K562 (cell line): Measurements from ENCODE around the gene SERPINF2. TPM values are rescaled to one million over a fixed set of nuclear protein-coding genes. Genes with fewer than 3 reads are reported as not detected.

ENCODE experiments used
- ATF1 ChIP-seq, 2 experiments: fragments of 450-650 bp in 1 of 2; IDR thresholded peaks; 2 replicates each; pipeline ENCODE4 v1.6.1; 2016; ENCODE audit warnings: missing compliant biosample characterization in 1 of 2, missing genetic modification characterization in 1 of 2
- CREM ChIP-seq: IDR thresholded peaks from 2 replicates; pipeline ENCODE4 v1.6.1; 2014; ENCODE audit warnings: antibody characterized with exemption, low read depth
- FOXK2 ChIP-seq, 2 experiments: fragments of 450-650 bp; IDR thresholded peaks in 1 of 2; conservative IDR thresholded peaks in 1 of 2; 2 replicates each; pipeline ENCODE4 v1.6.1; 2016; ENCODE audit warnings: low read depth in 2 of 2, mild to moderate bottlenecking in 1 of 2
- HNRNPUL1 ChIP-seq: fragments of 200-400 bp; formaldehyde crosslinking; IDR thresholded peaks from 2 replicates; pipeline ENCODE4 v1.6.1; 2017; ENCODE audit warnings: low read length
- JUN ChIP-seq, 2 experiments: sonication (generic) in 1 of 2; formaldehyde crosslinking in 1 of 2; IDR thresholded peaks; 2 replicates each; pipeline versions ENCODE4 v1.6.1 to v1.8.0; 2012 to 2022; ENCODE audit warnings: borderline replicate concordance in 2 of 2, mild to moderate bottlenecking in 2 of 2, improper control_type of control experiment in 1 of 2, low read depth in 1 of 2, low read length in 1 of 2, missing genetic modification reagents in 1 of 2
- MAFF ChIP-seq: IDR thresholded peaks from 2 replicates; pipeline ENCODE4 v1.6.1; 2012; ENCODE audit warnings: low read length, improper control_type of control experiment
- MAFK ChIP-seq: IDR thresholded peaks from 2 replicates; pipeline ENCODE4 v1.6.1; 2011; ENCODE audit warnings: low read length, improper control_type of control experiment
- MAX ChIP-seq: sonication (generic); formaldehyde crosslinking; IDR thresholded peaks from 2 replicates; pipeline ENCODE4 v1.9.0; 2022; ENCODE audit warnings: mild to moderate bottlenecking, missing genetic modification reagents
- MYC ChIP-seq, 2 experiments: fragments of 250-450 bp in 1 of 2; sonication (Bioruptor Pico) in 1 of 2; IDR thresholded peaks; 2 replicates each; pipeline versions ENCODE4 v1.5.1 to v1.6.1; 2012 to 2021; ENCODE audit warnings: low read depth in 2 of 2, borderline replicate concordance in 1 of 2, improper control_type of control experiment in 1 of 2, low read length in 1 of 2, mild to moderate bottlenecking in 1 of 2, moderate library complexity in 1 of 2
- NFE2 ChIP-seq: IDR thresholded peaks from 2 replicates; pipeline ENCODE4 v1.6.1; 2014; ENCODE audit warnings: antibody characterized with exemption, low read depth
- PML ChIP-seq: IDR thresholded peaks from 2 replicates; pipeline ENCODE4 v1.6.1; 2012; ENCODE audit warnings: low read length, inconsistent platforms
- ZNF174 ChIP-seq: fragments of 250-450 bp; sonication (Bioruptor Pico); IDR thresholded peaks from 2 replicates; pipeline ENCODE4 v1.4.0; 2020; ENCODE audit warnings: mild to moderate bottlenecking
- polyA plus RNA-seq, 8 experiments: library from polyadenylated mRNA; depleted of rRNA in 4 of 8; stranded (reverse) in 5 of 8; unstranded in 3 of 8; fragments of >200 nt; fragmentation: Nextera tagmentation in 2 of 8; fragmentation: Illumina TruSeq in 1 of 8; extraction: Ambion mirVana in 2 of 8; extraction: Trizol in 1 of 8; gene quantifications; 2 replicates each; pipeline versions ENCODE4 v1.2.1 to v1.2.3, GENCODE V29; 2011 to 2014; ENCODE audit warnings: inconsistent platforms in 1 of 8, missing spikeins in 1 of 8
- total RNA-seq, 7 experiments: library from RNA; depleted of rRNA in 6 of 7; stranded (reverse); fragments of >200 nt in 6 of 7; fragmentation: Illumina TruSeq in 2 of 7; extraction: Trizol in 2 of 7; gene quantifications; 2 replicates each; pipeline versions ENCODE4 v1.2.1 to v1.2.3, GENCODE V29; 2011 to 2021; ENCODE audit warnings: low replicate concordance in 1 of 7

Gene SERPINF2
- total and polyA plus RNA-seq, 9 of the 15 experiments (the other 6 are each of a cell fraction or from before 2014, with no cell fraction given) = 0.22 TPM; not detected in 8

- TF ChIP-seq MYC (IDR thresholded peaks at IDR 0.05; ENCODE audit: low read depth, low read length) (peak; percentile 53; the same call in 1 of the 2 replicates), MYC (CRISPR knock-in tag; IDR thresholded peaks at IDR 0.05; ENCODE audit: borderline replicate concordance, low read depth) (no peak), ZNF174 (CRISPR knock-in tag) (no peak), FOXK2 (conservative IDR thresholded peaks at IDR 0.05 in 1 of 2, IDR thresholded peaks at IDR 0.05 in 1 of 2; ENCODE audit: low read depth in 2 of 2) (peak in 1 of 2 experiments; percentile 33; a peak in 2 of 4 replicates), NFE2 (peak; percentile 95), JUN (IDR thresholded peaks at IDR 0.05; ENCODE audit: borderline replicate concordance, low read depth, low read length) (0 out of 2 replicates have a peak, but pooled peaks have one; percentile 8), JUN (CRISPR knock-in tag; IDR thresholded peaks at IDR 0.05; ENCODE audit: borderline replicate concordance) (no peak), PML (0 out of 2 replicates have a peak, but pooled peaks have one; percentile 21), MAX (no peak; the same call in 1 of the 2 replicates), MAFF (peak; percentile 27; the same call in 1 of the 2 replicates), CREM (peak; percentile 32; the same call in 1 of the 2 replicates), HNRNPUL1 (no peak), MAFK (peak; percentile 52; the same call in 1 of the 2 replicates), ATF1 (CRISPR knock-in tag; IDR thresholded peaks at IDR 0.05) (no peak), ATF1 (tag; IDR thresholded peaks at IDR 0.05) (no peak)
Measured at GRCh38 chr17:1714427-1714979, 28.2 kb upstream of the SERPINF2 start (continued).
